Pancreas (tissue), 10 donors: ENCODE results near the gene PRKCZ. TPM values are rescaled to one million over a fixed set of nuclear protein-coding genes. Genes with fewer than 3 reads are reported as not detected.

Source experiments
- ATAC-seq, 4 donors: fragments of 200-7000 bp; cut with Tn5 transposase; one replicate each; pipeline versions ENCODE4 v1.8.0 to v1.9.1; 2020; ENCODE audit warnings: mild to moderate bottlenecking in 4 of 4, moderate library complexity in 4 of 4
- DNase-seq, 6 donors: peaks; one replicate each; pipeline ENCODE4 v3.0.0-alpha.2; 2020
- FAIRE-seq: peaks from 2 replicates; lab custom pipeline; 2012; peaks lifted over from hg19 to GRCh38; lab: Jason Lieb, UNC
- H3K27ac ChIP-seq, 4 donors: fragments of 200-600 bp; sonication (generic); 1 replicate in 3 of 4; 2 replicates in 1 of 4; pipeline versions ENCODE4 v1.5.0 to v1.8.0; 2020
- H3K27me3 ChIP-seq, 4 donors: fragments of 200-600 bp; one replicate each; pipeline ENCODE4 v1.8.0; 2021
- H3K36me3 ChIP-seq, 3 donors: fragments of 200-600 bp; sonication (generic) in 1 of 3; one replicate each; pipeline versions ENCODE4 v1.5.0 to v1.8.0; 2020 to 2021
- H3K4me1 ChIP-seq, 3 donors: fragments of 200-600 bp; one replicate each; pipeline ENCODE4 v1.8.0; 2021
- H3K4me3 ChIP-seq, 4 donors: fragments of 200-600 bp; sonication (generic) in 2 of 4; one replicate each; pipeline versions ENCODE4 v1.5.0 to v1.8.0; 2020 to 2021
- H3K9me3 ChIP-seq, 4 donors: fragments of 200-600 bp; one replicate each; pipeline ENCODE4 v1.8.0; 2021
- CTCF ChIP-seq, 4 donors: fragments of 200-600 bp; sonication (generic) in 3 of 4; IDR thresholded peaks; one replicate each; pipeline versions ENCODE4 v1.5.0 to v1.8.0; 2021; ENCODE audit warnings: antibody characterized with exemption in 4 of 4
- WGBS, 2 donors: extraction: QIAGEN DNeasy Blood & Tissue Kit; methylation state at CpG; one replicate each; pipeline ENCODE4 v1.1.7; 2013; 5-methylcytosine and 5-hydroxymethylcytosine counted together
- intact Hi-C, 3 donors: fragments of 100-400 bp; cut with DNase I; formaldehyde crosslinking; loops; one replicate each; pipeline versions ENCODE4 v1.11.1 to v1.14.2; 2022
- polyA plus RNA-seq, 2 donors: library from polyadenylated mRNA; stranded (reverse); fragments of 200-250 nt; gene quantifications; one replicate each; pipeline ENCODE4 v1.2.3, GENCODE V29; 2013
- total RNA-seq, 6 donors: library from RNA; stranded (reverse); fragmentation: NEBNext Ultra II Directional in 4 of 6; extraction: Animal tissue kit (Norgen Biotek cat#: 25700) in 4 of 6; gene quantifications; one replicate each; pipeline versions ENCODE4 v1.2.1 to v1.2.4, GENCODE V29; 2021 to 2023
- donor health status: healthy with polysubstance abuse.
- donor health status: DM: no; HTN: no; CAD: no; lungs with moderate emphysema.
- donor health status: DM: no; HTN: no; CAD: no.
- donor health status: control.
- donor health status: control.
- donor health status: Bipolar disorder and iron deficiency.
- donor health status: DM: yes; HTN: yes; CAD: no.
- donor health status: DM: no; HTN: no; CAD: no.
- donor health status: DM: no; HTN: no; CAD: no.
- donor health status: DM: yes; HTN: yes; CAD: no.

Gene PRKCZ
- total and polyA plus RNA-seq, 8 donors, result 9.8 to 27.4 (median 17.1) TPM

- ATAC-seq, result peak in 2 of 4 donors; percentile 4 to 28
- no peaks in the 10 kb centered on the region for H3K36me3 ChIP-seq
- H3K9me3 ChIP-seq, result no peaks in the 10 kb centered on the region
- H3K4me1 ChIP-seq, result peaks cover 9 to 18% (median 14%) of the 10 kb centered on the region in 3 donors
- no peak overlapping the region for H3K4me3 ChIP-seq
- WGBS, 2 donors, result 75 to 78% methylated on average over 25 to 32 of the region's 32 CpGs
- peak in 5 of 6 donors; percentile 28 to 74 (median 55) for DNase-seq
- FAIRE-seq, result no peak
- intact Hi-C loops, result no loop called here
- H3K27me3 ChIP-seq, result no peaks in the 10 kb centered on the region
- peak overlapping the region; percentile 72 to 86 (median 78) for H3K27ac ChIP-seq
- no peak for TF ChIP-seq CTCF (IDR thresholded peaks at IDR 0.05)
These were observed 163.6 kb downstream of the PRKCZ start for GRCh38 chr1:2213576-2214505.

GRCh38 chr1:2214541-2215241, 164.5 kb downstream of the PRKCZ start:
- no peak for TF ChIP-seq CTCF (IDR thresholded peaks at IDR 0.05)
- ATAC-seq (no peak), DNase-seq (peak in 5 of 6 donors; percentile 13 to 80 (median 58)), FAIRE-seq (no peak)
- intact Hi-C loops, result no loop called here
- Histone ChIP-seq H3K4me3 (no peak overlapping the region), H3K27ac (peak overlapping the region; percentile 72 to 86 (median 78)), H3K27me3 (no peaks in the 10 kb centered on the region), H3K36me3 (no peaks in the 10 kb centered on the region), H3K4me1 (peaks cover 9 to 16% (median 14%) of the 10 kb centered on the region in 3 donors), H3K9me3 (no peaks in the 10 kb centered on the region)
- WGBS, 2 donors, result 67 to 75% methylated on average over 16 to 21 of the region's 21 CpGs

- Histone ChIP-seq H3K4me1 (peaks cover 9 to 16% (median 14%) of the 10 kb centered on the region in 3 donors), H3K27ac (no peak overlapping the region), H3K36me3 (no peaks in the 10 kb centered on the region), H3K9me3 (no peaks in the 10 kb centered on the region), H3K4me3 (no peak overlapping the region), H3K27me3 (no peaks in the 10 kb centered on the region)
- no peak for TF ChIP-seq CTCF (IDR thresholded peaks at IDR 0.05)
- ATAC-seq (no peak), DNase-seq (peak in 4 of 6 donors; percentile 18 to 77 (median 47)), FAIRE-seq (no peak)
- intact Hi-C loops, result no loop called here
- WGBS, 2 donors, result 91 to 96% methylated on average over 14 of the region's 14 CpGs
These were observed 165.1 kb downstream of the PRKCZ start for GRCh38 chr1:2215329-2215728.

- no peak overlapping the region for H3K27ac ChIP-seq
- WGBS, 2 donors, result 84 to 85% methylated on average over 25 of the region's 25 CpGs
- H3K36me3 ChIP-seq, result no peaks in the 10 kb centered on the region
- no peak for FAIRE-seq
- H3K9me3 ChIP-seq, result no peaks in the 10 kb centered on the region
- ATAC-seq, result no peak
- no peak overlapping the region for H3K4me3 ChIP-seq
- peaks cover 9 to 16% (median 14%) of the 10 kb centered on the region in 3 donors for H3K4me1 ChIP-seq
- intact Hi-C loops, result no loop called here
- H3K27me3 ChIP-seq, result no peaks in the 10 kb centered on the region
- no peak for TF ChIP-seq CTCF (IDR thresholded peaks at IDR 0.05)
- peak in 1 of 6 donors; percentile 71 for DNase-seq
These were observed 165.9 kb downstream of the PRKCZ start for GRCh38 chr1:2215909-2216766.
